Thymus (tissue), 11 donors: Measurements from ENCODE around the gene LRP1-AS. TPM values are rescaled to one million over a fixed set of nuclear protein-coding genes. Genes with fewer than 3 reads are reported as not detected.
A peak's percentile ranks its signal among the peaks of the same experiment; 100 is the strongest.

ENCODE experiments used
- DNase-seq, 9 donors: peaks; one replicate each; pipeline ENCODE4 v3.0.0-alpha.2; 2013; ENCODE audit warnings: low spot score in 9 of 9, low read depth in 6 of 9, missing footprints in 1 of 9
- H3K27ac ChIP-seq, 2 donors: one replicate each; pipeline ENCODE4 v1.5.1; 2013; ENCODE audit warnings: control low read depth in 1 of 2, low read depth in 1 of 2, low read length in 1 of 2, mild to moderate bottlenecking in 1 of 2, moderate library complexity in 1 of 2
- H3K27me3 ChIP-seq, 2 donors: one replicate each; pipeline ENCODE4 v1.5.1; 2013; ENCODE audit warnings: low read length in 1 of 2; ENCODE audit not compliant: control insufficient read depth in 2 of 2, insufficient read depth in 1 of 2
- H3K36me3 ChIP-seq, 2 donors: one replicate each; pipeline ENCODE4 v1.5.1; 2013; ENCODE audit warnings: low read length in 1 of 2, mild to moderate bottlenecking in 1 of 2, moderate library complexity in 1 of 2; ENCODE audit not compliant: control insufficient read depth in 2 of 2, insufficient read depth in 2 of 2
- H3K4me1 ChIP-seq, 2 donors: one replicate each; pipeline ENCODE4 v1.5.1; 2013; ENCODE audit warnings: low read length in 2 of 2; ENCODE audit not compliant: control insufficient read depth in 2 of 2, insufficient read depth in 2 of 2
- H3K4me3 ChIP-seq, 2 donors: one replicate each; pipeline ENCODE4 v1.5.1; 2013; ENCODE audit warnings: low read length in 2 of 2, control low read depth in 1 of 2, mild to moderate bottlenecking in 1 of 2
- H3K9me3 ChIP-seq, 2 donors: one replicate each; pipeline ENCODE4 v1.5.1; 2013; ENCODE audit warnings: low read length in 1 of 2, mild to moderate bottlenecking in 1 of 2; ENCODE audit not compliant: control insufficient read depth in 2 of 2, insufficient read depth in 1 of 2
- WGBS: extraction: QIAGEN DNeasy Blood & Tissue Kit; methylation state at CpG from one replicate; pipeline ENCODE4 v1.1.7; 2013; 5-methylcytosine and 5-hydroxymethylcytosine counted together
- polyA plus RNA-seq: library from polyadenylated mRNA; stranded (reverse); fragments of 200-250 nt; gene quantifications from one replicate; pipeline ENCODE4 v1.2.3, GENCODE V29; 2013
- total RNA-seq: library from RNA; stranded (reverse); fragments of 120-200 nt; gene quantifications from one replicate; pipeline ENCODE4 v1.2.4, GENCODE V29; 2013
- donor health status: healthy.

The LRP1-AS gene
- total and polyA plus RNA-seq, 2 donors: not detected

GRCh38 chr12:57111031-57111734 is 36.2 kb downstream of the LRP1-AS start, which contains the start of gene STAT6:
TSS of gene STAT6 (minus strand) at chr12:57111362. CDS start at chr12:57108278, 3,084 bp downstream.
- peaks cover 0 to 4% of the 10 kb centered on the region in 2 donors for H3K9me3 ChIP-seq
- under 1% methylated on average over 13 of the region's 13 CpGs for WGBS
- peak in 7 of 9 donors; percentile 49 to 96 (median 87) for DNase-seq
- peaks cover 11 to 39% of the 10 kb centered on the region in 2 donors for H3K4me1 ChIP-seq
- H3K27ac ChIP-seq: peak within 1 kb of the TSS; percentile 98
- peak within 1 kb of the TSS; percentile 52 to 75 for H3K4me3 ChIP-seq
- no peaks in the 10 kb centered on the region for H3K27me3 ChIP-seq
- peaks cover 21 to 22% of the 10 kb centered on the region in 2 donors for H3K36me3 ChIP-seq

- Histone ChIP-seq H3K4me3 (peak overlapping the region; percentile 52 to 75), H3K36me3 (peaks cover 29 to 30% of the 10 kb centered on the region in 2 donors), H3K27ac (peak overlapping the region; percentile 98), H3K9me3 (peaks cover 0 to 4% of the 10 kb centered on the region in 2 donors), H3K27me3 (no peaks in the 10 kb centered on the region), H3K4me1 (peaks cover 11 to 39% of the 10 kb centered on the region in 2 donors)
- WGBS: 4% methylated on average over 28 of the region's 28 CpGs
- peak in 5 of 9 donors; percentile 63 to 77 (median 66) for DNase-seq
These were observed 37.1 kb downstream of the LRP1-AS start for GRCh38 chr12:57110104-57111030.

- H3K4me1 ChIP-seq: peaks cover 11 to 39% of the 10 kb centered on the region in 2 donors
- peak overlapping the region; percentile 52 to 75 for H3K4me3 ChIP-seq
- peaks cover 0 to 4% of the 10 kb centered on the region in 2 donors for H3K9me3 ChIP-seq
- no peaks in the 10 kb centered on the region for H3K27me3 ChIP-seq
- H3K27ac ChIP-seq: peak overlapping the region; percentile 98
- H3K36me3 ChIP-seq: peaks cover 38 to 39% of the 10 kb centered on the region in 2 donors
- 76% methylated on average over 7 of the region's 7 CpGs for WGBS
- no peak for DNase-seq
These were observed 38.0 kb downstream of the LRP1-AS start for GRCh38 chr12:57109207-57110103.

- H3K9me3 ChIP-seq: peaks cover 0 to 4% of the 10 kb centered on the region in 2 donors
- H3K4me1 ChIP-seq: peaks cover 10 to 40% of the 10 kb centered on the region in 2 donors
- 96% methylated on average over 7 of the region's 7 CpGs for WGBS
- DNase-seq: no peak
- H3K27ac ChIP-seq: no peak overlapping the region
- H3K36me3 ChIP-seq: peaks cover 49 to 52% of the 10 kb centered on the region in 2 donors
- H3K27me3 ChIP-seq: no peaks in the 10 kb centered on the region
- H3K4me3 ChIP-seq: no peak overlapping the region
These were observed 39.8 kb downstream of the LRP1-AS start for GRCh38 chr12:57107456-57108155.

GRCh38 chr12:57106021-57106708 is 41.3 kb downstream of the LRP1-AS start:
- DNase-seq: no peak
- Histone ChIP-seq H3K27ac (no peak overlapping the region), H3K4me1 (peaks cover 7 to 30% of the 10 kb centered on the region in 2 donors), H3K36me3 (peaks cover 58 to 61% of the 10 kb centered on the region in 2 donors), H3K27me3 (no peaks in the 10 kb centered on the region), H3K4me3 (no peak overlapping the region), H3K9me3 (peaks cover 0 to 2% of the 10 kb centered on the region in 2 donors)
- 95% methylated on average over 9 of the region's 9 CpGs for WGBS

GRCh38 chr12:57105011-57105753 is 42.2 kb downstream of the LRP1-AS start:
- Histone ChIP-seq H3K27me3 (no peaks in the 10 kb centered on the region), H3K36me3 (peaks cover 58 to 62% of the 10 kb centered on the region in 2 donors), H3K27ac (no peak overlapping the region), H3K4me3 (no peak overlapping the region), H3K9me3 (no peaks in the 10 kb centered on the region), H3K4me1 (peaks cover 7 to 25% of the 10 kb centered on the region in 2 donors)
- no peak for DNase-seq
- 98% methylated on average over 14 of the region's 14 CpGs for WGBS

GRCh38 chr12:57104292-57104910 is 43.0 kb downstream of the LRP1-AS start:
- peaks cover 66 to 70% of the 10 kb centered on the region in 2 donors for H3K36me3 ChIP-seq
- no peak for DNase-seq

More at GRCh38 chr12:57104292-57104910, 43.0 kb downstream of the LRP1-AS start:
- Histone ChIP-seq H3K4me1 (peaks cover 2 to 17% of the 10 kb centered on the region in 2 donors), H3K27me3 (no peaks in the 10 kb centered on the region), H3K9me3 (no peaks in the 10 kb centered on the region), H3K4me3 (no peak overlapping the region), H3K27ac (no peak overlapping the region)
- 97% methylated on average over 12 of the region's 12 CpGs for WGBS
